Ovary (tissue), 3 donors: Measurements from ENCODE around the gene SLC11A2.

Experiments used
- CTCF ChIP-seq, 3 donors: fragments of 450-650 bp in 2 of 3; fragments of 200-600 bp in 1 of 3; IDR thresholded peaks; one replicate each; pipeline versions ENCODE4 v1.5.1 to v1.8.0; 2016 to 2022; ENCODE audit warnings: antibody characterized with exemption in 3 of 3, mild to moderate bottlenecking in 1 of 3
- POLR2A ChIP-seq: fragments of 450-650 bp; IDR thresholded peaks from one replicate; pipeline ENCODE4 v1.6.1; 2017; ENCODE audit warnings: antibody characterized with exemption, mild to moderate bottlenecking, moderate library complexity
- donor health status: DM: no; HTN: no; CAD: no.

- TF ChIP-seq POLR2A: no peak
- no peak for TF ChIP-seq CTCF (IDR thresholded peaks at IDR 0.05)
Measured at GRCh38 chr12:51075390-51075789, 49.2 kb upstream of the SLC11A2 start.
